ENCODE measurements around the gene USP17L22. TPM values are rescaled to one million over a fixed set of nuclear protein-coding genes. Genes with fewer than 3 reads are reported as not detected.
"Not testable (repeated sequence)": the region's sequence is repeated elsewhere in the genome, so short reads cannot be mapped to it uniquely, and the experiment has no call there.

The USP17L22 gene, protein sequence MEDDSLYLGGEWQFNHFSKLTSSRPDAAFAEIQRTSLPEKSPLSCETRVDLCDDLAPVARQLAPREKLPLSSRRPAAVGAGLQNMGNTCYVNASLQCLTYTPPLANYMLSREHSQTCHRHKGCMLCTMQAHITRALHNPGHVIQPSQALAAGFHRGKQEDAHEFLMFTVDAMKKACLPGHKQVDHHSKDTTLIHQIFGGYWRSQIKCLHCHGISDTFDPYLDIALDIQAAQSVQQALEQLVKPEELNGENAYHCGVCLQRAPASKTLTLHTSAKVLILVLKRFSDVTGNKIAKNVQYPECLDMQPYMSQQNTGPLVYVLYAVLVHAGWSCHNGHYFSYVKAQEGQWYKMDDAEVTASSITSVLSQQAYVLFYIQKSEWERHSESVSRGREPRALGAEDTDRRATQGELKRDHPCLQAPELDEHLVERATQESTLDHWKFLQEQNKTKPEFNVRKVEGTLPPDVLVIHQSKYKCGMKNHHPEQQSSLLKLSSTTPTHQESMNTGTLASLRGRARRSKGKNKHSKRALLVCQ
- polyA plus RNA-seq (ENCODE audit: insufficient read depth in 1 of 5, insufficient read length in 5 of 5, low replicate concordance in 1 of 5), result not detected
- long read RNA-seq, donor 1, result 0 reads
- long read RNA-seq, donor 2, result 0 reads
- long read RNA-seq, donor 3, result 0 reads
- long read RNA-seq, donor 4, result 0 reads
- long read RNA-seq, donor 5, result 0 reads
- long read RNA-seq, donor 6, result 0 reads
- long read RNA-seq, donor 7, result 0 reads
- long read RNA-seq, donor 8, result 0 reads

DNA sequence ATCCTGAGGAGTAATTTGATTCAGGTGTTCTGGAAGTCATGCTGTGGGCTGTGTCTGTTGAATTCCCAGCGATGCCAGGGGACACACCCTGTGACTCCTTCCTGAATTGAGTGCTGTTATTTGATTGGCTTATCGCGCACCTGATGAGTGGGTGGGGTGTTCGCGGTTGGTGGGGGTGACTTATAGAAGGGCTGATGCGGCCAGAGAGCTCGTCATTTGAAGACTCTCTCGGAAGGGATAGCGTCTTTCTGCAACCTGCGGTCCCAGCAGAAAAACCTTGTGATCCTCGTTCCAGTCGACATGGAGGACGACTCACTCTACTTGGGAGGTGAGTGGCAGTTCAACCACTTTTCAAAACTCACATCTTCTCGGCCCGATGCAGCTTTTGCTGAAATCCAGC lies at the start of gene USP17L22:
Gene USP17L22, plus strand, starts transcription at position 301 of the 400 bp plus-strand sequence. Its CDS starts 0 bp downstream, at position 301.
- not testable (repeated sequence) for DNase-seq

DNA sequence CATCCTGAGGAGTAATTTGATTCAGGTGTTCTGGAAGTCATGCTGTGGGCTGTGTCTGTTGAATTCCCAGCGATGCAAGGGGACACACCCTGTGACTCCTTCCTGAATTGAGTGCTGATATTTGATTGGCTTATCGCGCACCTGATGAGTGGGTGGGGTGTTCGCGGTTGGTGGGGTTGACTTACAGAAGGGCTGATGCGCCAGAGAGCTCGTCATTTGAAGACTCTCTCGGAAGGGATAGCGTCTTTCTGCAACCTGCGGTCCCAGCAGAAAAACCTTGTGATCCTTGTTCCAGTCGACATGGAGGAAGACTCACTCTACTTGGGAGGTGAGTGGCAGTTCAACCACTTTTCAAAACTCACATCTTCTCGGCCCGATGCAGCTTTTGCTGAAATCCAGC lies 47.6 kb upstream of the USP17L22 start, which contains the start of gene USP17L12:
Gene USP17L12, plus strand, starts transcription at position 301 of the 400 bp plus-strand sequence. Its CDS starts 0 bp downstream, at position 301.
- not testable (repeated sequence) for DNase-seq

DNA sequence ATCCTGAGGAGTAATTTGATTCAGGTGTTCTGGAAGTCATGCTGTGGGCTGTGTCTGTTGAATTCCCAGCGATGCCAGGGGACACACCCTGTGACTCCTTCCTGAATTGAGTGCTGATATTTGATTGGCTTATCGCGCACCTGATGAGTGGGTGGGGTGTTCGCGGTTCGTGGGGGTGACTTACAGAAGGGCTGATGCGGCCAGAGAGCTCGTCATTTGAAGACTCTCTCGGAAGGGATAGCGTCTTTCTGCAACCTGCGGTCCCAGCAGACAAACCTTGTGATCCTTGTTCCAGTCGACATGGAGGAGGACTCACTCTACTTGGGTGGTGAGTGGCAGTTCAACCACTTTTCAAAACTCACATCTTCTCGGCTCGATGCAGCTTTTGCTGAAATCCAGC lies 42.8 kb upstream of the USP17L22 start, which contains the start of gene USP17L13:
Gene USP17L13, plus strand, starts transcription at position 301 of the 400 bp plus-strand sequence. Its CDS starts 0 bp downstream, at position 301.
- DNase-seq, result not testable (repeated sequence)

DNA sequence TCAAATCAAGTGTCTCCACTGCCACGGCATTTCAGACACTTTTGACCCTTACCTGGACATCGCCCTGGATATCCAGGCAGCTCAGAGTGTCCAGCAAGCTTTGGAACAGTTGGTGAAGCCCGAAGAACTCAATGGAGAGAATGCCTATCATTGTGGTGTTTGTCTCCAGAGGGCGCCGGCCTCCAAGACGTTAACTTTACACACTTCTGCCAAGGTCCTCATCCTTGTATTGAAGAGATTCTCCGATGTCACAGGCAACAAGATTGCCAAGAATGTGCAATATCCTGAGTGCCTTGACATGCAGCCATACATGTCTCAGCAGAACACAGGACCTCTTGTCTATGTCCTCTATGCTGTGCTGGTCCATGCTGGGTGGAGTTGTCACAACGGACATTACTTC lies 37.2 kb upstream of the USP17L22 start:
- DNase-seq, result not testable (repeated sequence)

DNA sequence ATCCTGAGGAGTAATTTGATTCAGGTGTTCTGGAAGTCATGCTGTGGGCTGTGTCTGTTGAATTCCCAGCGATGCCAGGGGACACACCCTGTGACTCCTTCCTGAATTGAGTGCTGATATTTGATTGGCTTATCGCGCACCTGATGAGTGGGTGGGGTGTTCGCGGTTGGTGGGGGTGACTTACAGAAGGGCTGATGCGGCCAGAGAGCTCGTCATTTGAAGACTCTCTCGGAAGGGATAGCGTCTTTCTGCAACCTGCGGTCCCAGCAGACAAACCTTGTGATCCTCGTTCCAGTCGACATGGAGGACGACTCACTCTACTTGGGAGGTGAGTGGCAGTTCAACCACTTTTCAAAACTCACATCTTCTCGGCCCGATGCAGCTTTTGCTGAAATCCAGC lies 33.3 kb upstream of the USP17L22 start, which contains the start of gene USP17L15:
Gene USP17L15, plus strand, starts transcription at position 301 of the 400 bp plus-strand sequence. Its CDS starts 0 bp downstream, at position 301.
- DNase-seq, result not testable (repeated sequence)

DNA sequence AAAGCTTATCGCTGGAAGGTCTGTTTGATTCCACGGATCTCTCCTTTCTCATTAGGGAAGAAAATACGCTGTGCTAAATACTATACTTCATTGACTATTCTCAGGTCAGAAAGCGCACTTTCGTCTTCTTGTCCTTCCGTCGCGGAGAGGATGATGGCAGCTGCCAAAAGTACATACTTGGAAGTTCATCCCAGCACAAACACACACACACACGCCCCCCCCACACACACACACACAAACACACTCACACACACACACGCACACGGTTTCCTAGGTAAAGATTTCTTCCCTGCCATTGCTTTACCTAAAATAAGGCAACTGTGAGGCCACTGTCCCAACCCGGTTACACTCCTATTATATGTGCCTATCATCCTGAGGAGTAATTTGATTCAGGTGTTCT lies 29.0 kb upstream of the USP17L22 start:
- DNase-seq, result not testable (repeated sequence)

DNA sequence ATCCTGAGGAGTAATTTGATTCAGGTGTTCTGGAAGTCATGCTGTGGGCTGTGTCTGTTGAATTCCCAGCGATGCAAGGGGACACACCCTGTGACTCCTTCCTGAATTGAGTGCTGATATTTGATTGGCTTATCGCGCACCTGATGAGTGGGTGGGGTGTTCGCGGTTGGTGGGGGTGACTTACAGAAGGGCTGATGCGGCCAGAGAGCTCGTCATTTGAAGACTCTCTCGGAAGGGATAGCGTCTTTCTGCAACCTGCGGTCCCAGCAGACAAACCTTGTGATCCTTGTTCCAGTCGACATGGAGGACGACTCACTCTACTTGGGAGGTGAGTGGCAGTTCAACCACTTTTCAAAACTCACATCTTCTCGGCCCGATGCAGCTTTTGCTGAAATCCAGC lies 23.8 kb upstream of the USP17L22 start, which contains the start of gene USP17L17:
Gene USP17L17, plus strand, starts transcription at position 301 of the 400 bp plus-strand sequence. Its CDS starts 0 bp downstream, at position 301.
- DNase-seq, result not testable (repeated sequence)

DNA sequence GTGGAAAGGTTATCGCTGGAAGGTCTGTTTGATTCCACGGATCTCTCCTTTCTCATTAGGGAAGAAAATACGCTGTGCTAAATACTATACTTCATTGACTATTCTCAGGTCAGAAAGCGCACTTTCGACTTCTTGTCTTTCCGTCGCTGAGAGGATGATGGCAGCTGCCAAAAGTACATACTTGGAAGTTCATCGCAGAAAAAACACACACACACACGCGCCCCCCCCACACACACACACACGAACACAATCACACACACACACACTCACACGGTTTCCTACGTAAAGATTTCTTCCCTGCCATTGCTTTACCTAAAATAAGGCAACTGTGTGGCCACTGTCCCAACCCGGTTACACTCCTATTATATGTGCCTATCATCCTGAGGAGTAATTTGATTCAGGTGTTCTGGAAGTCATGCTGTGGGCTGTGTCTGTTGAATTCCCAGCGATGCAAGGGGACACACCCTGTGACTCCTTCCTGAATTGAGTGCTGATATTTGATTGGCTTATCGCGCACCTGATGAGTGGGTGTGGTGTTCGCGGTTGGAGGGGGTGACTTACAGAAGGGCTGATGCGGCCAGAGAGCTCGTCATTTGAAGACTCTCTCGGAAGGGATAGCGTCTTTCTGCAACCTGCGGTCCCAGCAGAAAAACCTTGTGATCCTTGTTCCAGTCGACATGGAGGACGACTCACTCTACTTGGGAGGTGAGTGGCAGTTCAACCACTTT lies 19.3 kb upstream of the USP17L22 start, which contains the start of gene USP17L18:
Gene USP17L18, plus strand, starts transcription at position 678 of the 728 bp plus-strand sequence. Its CDS starts 0 bp downstream, at position 678.
- DNase-seq, result not testable (repeated sequence)

DNA sequence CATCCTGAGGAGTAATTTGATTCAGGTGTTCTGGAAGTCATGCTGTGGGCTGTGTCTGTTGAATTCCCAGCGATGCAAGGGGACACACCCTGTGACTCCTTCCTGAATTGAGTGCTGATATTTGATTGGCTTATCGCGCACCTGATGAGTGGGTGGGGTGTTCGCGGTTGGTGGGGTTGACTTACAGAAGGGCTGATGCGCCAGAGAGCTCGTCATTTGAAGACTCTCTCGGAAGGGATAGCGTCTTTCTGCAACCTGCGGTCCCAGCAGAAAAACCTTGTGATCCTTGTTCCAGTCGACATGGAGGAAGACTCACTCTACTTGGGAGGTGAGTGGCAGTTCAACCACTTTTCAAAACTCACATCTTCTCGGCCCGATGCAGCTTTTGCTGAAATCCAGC lies 14.3 kb upstream of the USP17L22 start, which contains the start of gene USP17L19:
Gene USP17L19, plus strand, starts transcription at position 301 of the 400 bp plus-strand sequence. Its CDS starts 0 bp downstream, at position 301.
- not testable (repeated sequence) for DNase-seq

DNA sequence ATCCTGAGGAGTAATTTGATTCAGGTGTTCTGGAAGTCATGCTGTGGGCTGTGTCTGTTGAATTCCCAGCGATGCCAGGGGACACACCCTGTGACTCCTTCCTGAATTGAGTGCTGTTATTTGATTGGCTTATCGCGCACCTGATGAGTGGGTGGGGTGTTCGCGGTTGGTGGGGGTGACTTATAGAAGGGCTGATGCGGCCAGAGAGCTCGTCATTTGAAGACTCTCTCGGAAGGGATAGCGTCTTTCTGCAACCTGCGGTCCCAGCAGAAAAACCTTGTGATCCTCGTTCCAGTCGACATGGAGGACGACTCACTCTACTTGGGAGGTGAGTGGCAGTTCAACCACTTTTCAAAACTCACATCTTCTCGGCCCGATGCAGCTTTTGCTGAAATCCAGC lies 9.6 kb upstream of the USP17L22 start, which contains the start of gene USP17L20:
Gene USP17L20, plus strand, starts transcription at position 301 of the 400 bp plus-strand sequence. Its CDS starts 0 bp downstream, at position 301.
- not testable (repeated sequence) for DNase-seq

DNA sequence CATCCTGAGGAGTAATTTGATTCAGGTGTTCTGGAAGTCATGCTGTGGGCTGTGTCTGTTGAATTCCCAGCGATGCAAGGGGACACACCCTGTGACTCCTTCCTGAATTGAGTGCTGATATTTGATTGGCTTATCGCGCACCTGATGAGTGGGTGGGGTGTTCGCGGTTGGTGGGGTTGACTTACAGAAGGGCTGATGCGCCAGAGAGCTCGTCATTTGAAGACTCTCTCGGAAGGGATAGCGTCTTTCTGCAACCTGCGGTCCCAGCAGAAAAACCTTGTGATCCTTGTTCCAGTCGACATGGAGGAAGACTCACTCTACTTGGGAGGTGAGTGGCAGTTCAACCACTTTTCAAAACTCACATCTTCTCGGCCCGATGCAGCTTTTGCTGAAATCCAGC lies 4.8 kb upstream of the USP17L22 start, which contains the start of gene USP17L21:
Gene USP17L21, plus strand, starts transcription at position 301 of the 400 bp plus-strand sequence. Its CDS starts 0 bp downstream, at position 301.
- DNase-seq, result not testable (repeated sequence)

DNA sequence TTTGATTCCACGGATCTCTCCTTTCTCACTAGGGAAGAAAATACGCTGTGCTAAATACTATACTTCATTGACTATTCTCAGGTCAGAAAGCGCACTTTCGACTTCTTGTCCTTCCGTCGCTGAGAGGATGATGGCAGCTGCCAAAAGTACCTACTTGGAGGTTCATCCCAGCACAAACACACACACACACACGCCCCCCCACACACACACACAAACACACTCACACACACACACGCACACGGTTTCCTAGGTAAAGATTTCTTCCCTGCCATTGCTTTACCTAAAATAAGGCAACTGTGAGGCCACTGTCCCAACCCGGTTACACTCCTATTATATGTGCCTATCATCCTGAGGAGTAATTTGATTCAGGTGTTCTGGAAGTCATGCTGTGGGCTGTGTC lies 4.3 kb downstream of the USP17L22 start:
- DNase-seq, result not testable (repeated sequence)

Other genes starting within 250 kb of the USP17L22 start
- under 1 TPM in 3 of 5 donors, not detected in 2; 0.05 to 0.10 (median 0.08) TPM for gene FAM90A26, start 97.2 kb upstream of the USP17L22 start, polyA plus RNA-seq (ENCODE audit: insufficient read depth in 1 of 5, insufficient read length in 5 of 5, low replicate concordance in 1 of 5)
- not detected for gene USP17L10, start 57.0 kb upstream of the USP17L22 start, polyA plus RNA-seq (ENCODE audit: insufficient read depth in 1 of 5, insufficient read length in 5 of 5, low replicate concordance in 1 of 5)
- not detected for gene USP17L11, start 52.2 kb upstream of the USP17L22 start, polyA plus RNA-seq (ENCODE audit: insufficient read depth in 1 of 5, insufficient read length in 5 of 5, low replicate concordance in 1 of 5)
- gene USP17L12, start 47.5 kb upstream of the USP17L22 start, polyA plus RNA-seq (ENCODE audit: insufficient read depth in 1 of 5, insufficient read length in 5 of 5, low replicate concordance in 1 of 5), result not detected
- gene USP17L13, start 42.7 kb upstream of the USP17L22 start, polyA plus RNA-seq (ENCODE audit: insufficient read depth in 1 of 5, insufficient read length in 5 of 5, low replicate concordance in 1 of 5), result not detected
- not detected for gene USP17L15, start 33.2 kb upstream of the USP17L22 start, polyA plus RNA-seq (ENCODE audit: insufficient read depth in 1 of 5, insufficient read length in 5 of 5, low replicate concordance in 1 of 5)
- gene USP17L17, start 23.7 kb upstream of the USP17L22 start, polyA plus RNA-seq (ENCODE audit: insufficient read depth in 1 of 5, insufficient read length in 5 of 5, low replicate concordance in 1 of 5), result not detected
- not detected for gene USP17L18, start 19.0 kb upstream of the USP17L22 start, polyA plus RNA-seq (ENCODE audit: insufficient read depth in 1 of 5, insufficient read length in 5 of 5, low replicate concordance in 1 of 5)
- gene USP17L19, start 14.2 kb upstream of the USP17L22 start, polyA plus RNA-seq (ENCODE audit: insufficient read depth in 1 of 5, insufficient read length in 5 of 5, low replicate concordance in 1 of 5), result not detected
- gene USP17L20, start 9.5 kb upstream of the USP17L22 start, polyA plus RNA-seq (ENCODE audit: insufficient read depth in 1 of 5, insufficient read length in 5 of 5, low replicate concordance in 1 of 5), result not detected
- gene USP17L21, start 4.7 kb upstream of the USP17L22 start, polyA plus RNA-seq (ENCODE audit: insufficient read depth in 1 of 5, insufficient read length in 5 of 5, low replicate concordance in 1 of 5), result not detected
- not detected for gene USP17L24, start 57.5 kb downstream of the USP17L22 start, polyA plus RNA-seq (ENCODE audit: insufficient read depth in 1 of 5, insufficient read length in 5 of 5, low replicate concordance in 1 of 5)
- gene USP17L25, start 62.3 kb downstream of the USP17L22 start, polyA plus RNA-seq (ENCODE audit: insufficient read depth in 1 of 5, insufficient read length in 5 of 5, low replicate concordance in 1 of 5), result not detected
- gene USP17L26, start 67.0 kb downstream of the USP17L22 start, polyA plus RNA-seq (ENCODE audit: insufficient read depth in 1 of 5, insufficient read length in 5 of 5, low replicate concordance in 1 of 5), result not detected
- not detected for gene USP17L5, start 71.8 kb downstream of the USP17L22 start, polyA plus RNA-seq (ENCODE audit: insufficient read depth in 1 of 5, insufficient read length in 5 of 5, low replicate concordance in 1 of 5)
- gene USP17L27, start 76.5 kb downstream of the USP17L22 start, polyA plus RNA-seq (ENCODE audit: insufficient read depth in 1 of 5, insufficient read length in 5 of 5, low replicate concordance in 1 of 5), result not detected
- gene USP17L28, start 81.3 kb downstream of the USP17L22 start, polyA plus RNA-seq (ENCODE audit: insufficient read depth in 1 of 5, insufficient read length in 5 of 5, low replicate concordance in 1 of 5), result not detected
- not detected for gene USP17L29, start 86.0 kb downstream of the USP17L22 start, polyA plus RNA-seq (ENCODE audit: insufficient read depth in 1 of 5, insufficient read length in 5 of 5, low replicate concordance in 1 of 5)
- not detected for gene USP17L30, start 95.5 kb downstream of the USP17L22 start, polyA plus RNA-seq (ENCODE audit: insufficient read depth in 1 of 5, insufficient read length in 5 of 5, low replicate concordance in 1 of 5)
- gene DEFB131A, start 176.8 kb downstream of the USP17L22 start, polyA plus RNA-seq (ENCODE audit: insufficient read depth in 1 of 5, insufficient read length in 5 of 5, low replicate concordance in 1 of 5), result not detected